ENCODE measurements around the gene PITRM1. TPM values are rescaled to one million over a fixed set of nuclear protein-coding genes. Genes with fewer than 3 reads are reported as not detected.

Gene PITRM1
- total RNA-seq, 1 donor from 2014 or later, result 65.8 TPM

- no peaks in the 10 kb centered on the region for H3K27me3 Mint-ChIP-seq (ENCODE audit: unreplicated experiment)
- no peak overlapping the region for H3K4me3 Mint-ChIP-seq (ENCODE audit: unreplicated experiment)
- no peaks in the 10 kb centered on the region for H3K36me3 Mint-ChIP-seq (ENCODE audit: unreplicated experiment)
- H3K27ac Mint-ChIP-seq (ENCODE audit: unreplicated experiment), result no peak overlapping the region
- no peak for TF ChIP-seq CTCF (IDR thresholded peaks at IDR 0.05; ENCODE audit: partially characterized antibody, unreplicated experiment)
- DNase-seq, result no peak
- no peaks in the 10 kb centered on the region for H3K9me3 Mint-ChIP-seq (ENCODE audit: unreplicated experiment)
- H3K4me1 Mint-ChIP-seq (ENCODE audit: low read depth, unreplicated experiment), result no peaks in the 10 kb centered on the region
These were observed 80.7 kb downstream of the PITRM1 start for GRCh38 chr10:3091921-3092320.

DNA sequence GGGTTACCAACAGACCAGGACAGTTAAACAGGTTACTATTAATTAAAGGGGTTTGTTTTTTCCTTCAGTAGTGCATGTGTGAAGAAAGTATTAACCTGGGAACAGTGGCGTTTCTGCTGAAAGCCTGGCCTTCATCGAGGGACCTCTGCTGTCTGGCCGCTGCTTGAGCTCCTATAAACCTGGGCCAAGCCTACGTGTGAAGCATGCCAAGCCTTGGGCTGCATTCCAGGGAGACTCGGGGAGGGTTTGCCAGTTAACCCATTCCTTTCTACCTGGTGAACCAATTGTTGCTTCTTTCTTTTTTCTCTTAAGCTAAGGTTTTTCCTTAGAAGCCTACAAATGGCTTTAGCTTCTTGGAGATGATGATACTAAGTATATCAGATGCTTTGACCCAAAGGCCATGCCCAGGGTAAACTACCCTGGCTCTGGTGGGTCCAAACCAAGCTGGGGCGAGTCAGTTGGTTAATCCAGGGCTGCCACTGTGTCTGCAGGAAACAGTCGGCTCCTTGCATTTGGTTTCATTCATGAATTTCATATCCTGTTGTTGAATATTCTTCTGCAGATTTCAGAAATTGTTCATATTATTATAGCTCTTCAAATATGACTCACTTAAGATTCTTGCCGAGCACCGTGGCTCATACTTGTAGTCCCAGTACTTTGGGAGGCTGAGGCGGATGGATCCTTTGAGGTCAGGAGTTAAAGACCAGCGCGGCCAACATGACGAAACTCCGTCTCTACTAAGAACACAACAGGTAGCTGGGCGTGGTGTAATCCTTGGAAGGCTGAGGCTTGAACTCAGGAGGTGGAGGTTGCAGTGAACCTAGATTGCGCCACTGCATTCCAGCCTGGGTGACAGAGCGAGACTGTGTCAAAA, 81.4 kb downstream of the PITRM1 start:
- no peak overlapping the region for H3K27ac Mint-ChIP-seq (ENCODE audit: unreplicated experiment)
- H3K9me3 Mint-ChIP-seq (ENCODE audit: unreplicated experiment), result no peaks in the 10 kb centered on the region
- no peaks in the 10 kb centered on the region for H3K4me1 Mint-ChIP-seq (ENCODE audit: low read depth, unreplicated experiment)
- H3K36me3 Mint-ChIP-seq (ENCODE audit: unreplicated experiment), result no peaks in the 10 kb centered on the region
- H3K4me3 Mint-ChIP-seq (ENCODE audit: unreplicated experiment), result no peak overlapping the region
- no peak for TF ChIP-seq CTCF (IDR thresholded peaks at IDR 0.05; ENCODE audit: partially characterized antibody, unreplicated experiment)
- no peak for DNase-seq
- no peaks in the 10 kb centered on the region for H3K27me3 Mint-ChIP-seq (ENCODE audit: unreplicated experiment)

DNA sequence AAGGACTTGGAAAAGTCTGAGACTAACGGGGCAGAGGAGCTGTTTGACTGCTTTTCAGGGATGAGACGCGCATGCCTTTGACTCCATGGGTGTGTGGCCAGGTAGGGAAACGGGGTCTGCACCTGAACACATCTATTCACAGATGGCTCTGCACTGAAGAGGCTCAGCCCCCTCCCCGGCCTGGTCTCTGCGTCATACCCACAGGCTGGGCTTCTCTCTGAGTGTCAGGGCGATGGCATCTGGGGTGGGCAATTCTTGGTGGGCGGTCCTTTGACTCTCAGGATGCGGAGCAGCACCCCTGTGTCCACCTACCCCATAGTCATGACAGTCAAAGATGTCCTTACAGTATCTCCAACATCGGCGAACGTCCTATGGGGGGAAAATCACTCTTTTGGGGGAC, 82.2 kb downstream of the PITRM1 start:
- Mint-ChIP-seq H3K4me3 (ENCODE audit: unreplicated experiment) (no peak overlapping the region), H3K36me3 (ENCODE audit: unreplicated experiment) (no peaks in the 10 kb centered on the region), H3K9me3 (ENCODE audit: unreplicated experiment) (no peaks in the 10 kb centered on the region), H3K4me1 (ENCODE audit: low read depth, unreplicated experiment) (no peaks in the 10 kb centered on the region), H3K27me3 (ENCODE audit: unreplicated experiment) (no peaks in the 10 kb centered on the region), H3K27ac (ENCODE audit: unreplicated experiment) (no peak overlapping the region)
- no peak for DNase-seq
- no peak for TF ChIP-seq CTCF (IDR thresholded peaks at IDR 0.05; ENCODE audit: partially characterized antibody, unreplicated experiment)

Other genes starting within 250 kb of the PITRM1 start
- 24.2 TPM for gene PFKP, start 105.2 kb downstream of the PITRM1 start, total RNA-seq (ENCODE audit: unreplicated experiment)

Measured in glutamatergic neuron (in vitro differentiated cells).